GM04503 (cell line): ENCODE measurements around the gene PRIMA1.

Experiments
- DNase-seq: peaks from one replicate; pipeline ENCODE4 v3.0.0-alpha.2; 2012; ENCODE audit warnings: low read depth

Gene PRIMA1

GRCh38 chr14:93712079-93712837 is 76.0 kb downstream of the PRIMA1 start:
- no peak for DNase-seq

GRCh38 chr14:93709249-93709648 is 79.0 kb downstream of the PRIMA1 start:
- DNase-seq = no peak

- no peak for DNase-seq
Observed at GRCh38 chr14:93708800-93709199, 79.5 kb downstream of the PRIMA1 start.

- DNase-seq = no peak
Observed at GRCh38 chr14:93708311-93708734, 80.0 kb downstream of the PRIMA1 start.

- DNase-seq = no peak
Observed at GRCh38 chr14:93707475-93707874, 80.8 kb downstream of the PRIMA1 start.

GRCh38 chr14:93706360-93706955 is 81.8 kb downstream of the PRIMA1 start:
- DNase-seq = no peak

- no peak for DNase-seq
Observed at GRCh38 chr14:93705513-93706156, 82.7 kb downstream of the PRIMA1 start.

- no peak for DNase-seq
Observed at GRCh38 chr14:93703941-93704340, 84.3 kb downstream of the PRIMA1 start.

GRCh38 chr14:93702946-93703345 is 85.3 kb downstream of the PRIMA1 start:
- no peak for DNase-seq

GRCh38 chr14:93701562-93701961 is 86.7 kb downstream of the PRIMA1 start:
- no peak for DNase-seq

GRCh38 chr14:93700928-93701327 is 87.4 kb downstream of the PRIMA1 start:
- no peak for DNase-seq

- no peak for DNase-seq
Observed at GRCh38 chr14:93693914-93694313, 94.4 kb downstream of the PRIMA1 start.

GRCh38 chr14:93691042-93691780 is 97.1 kb downstream of the PRIMA1 start:
- no peak for DNase-seq

- DNase-seq = no peak
Observed at GRCh38 chr14:93690146-93690545, 98.1 kb downstream of the PRIMA1 start.

- no peak for DNase-seq
Observed at GRCh38 chr14:93688820-93689219, 99.5 kb downstream of the PRIMA1 start.

GRCh38 chr14:93688239-93688666 is 100.0 kb downstream of the PRIMA1 start:
- no peak for DNase-seq

GRCh38 chr14:93686268-93686667 is 102.0 kb downstream of the PRIMA1 start:
- DNase-seq = no peak

GRCh38 chr14:93685121-93685895 is 103.0 kb downstream of the PRIMA1 start:
- no peak for DNase-seq

GRCh38 chr14:93683226-93683625 is 105.1 kb downstream of the PRIMA1 start:
- DNase-seq = no peak

- DNase-seq = no peak
Observed at GRCh38 chr14:93682459-93682858, 105.8 kb downstream of the PRIMA1 start.

GRCh38 chr14:93676416-93676958 is 111.8 kb downstream of the PRIMA1 start:
- no peak for DNase-seq
